GM19351 (cell line): Measurements from ENCODE around the gene IRS4.
A peak's percentile ranks its signal among the peaks of the same experiment; 100 is the strongest.

ENCODE experiments used
- ATAC-seq: cut with Tn5 transposase; IDR thresholded peaks from one replicate; pipeline ENCODE4 v1.9.1; 2021; ENCODE audit warnings: mild to moderate bottlenecking, moderate library complexity; ENCODE audit not compliant: unreplicated experiment

IRS4 gene

GRCh38 chrX:108736509-108737479 lies at the start of gene IRS4:
IRS4 (minus strand) TSS chrX:108736563.
- no peak for ATAC-seq

- no peak for ATAC-seq
Observed at GRCh38 chrX:108772549-108772948, 36.2 kb upstream of the IRS4 start.

GRCh38 chrX:108763559-108763958 lies 27.2 kb upstream of the IRS4 start:
- ATAC-seq, result no peak

DNA sequence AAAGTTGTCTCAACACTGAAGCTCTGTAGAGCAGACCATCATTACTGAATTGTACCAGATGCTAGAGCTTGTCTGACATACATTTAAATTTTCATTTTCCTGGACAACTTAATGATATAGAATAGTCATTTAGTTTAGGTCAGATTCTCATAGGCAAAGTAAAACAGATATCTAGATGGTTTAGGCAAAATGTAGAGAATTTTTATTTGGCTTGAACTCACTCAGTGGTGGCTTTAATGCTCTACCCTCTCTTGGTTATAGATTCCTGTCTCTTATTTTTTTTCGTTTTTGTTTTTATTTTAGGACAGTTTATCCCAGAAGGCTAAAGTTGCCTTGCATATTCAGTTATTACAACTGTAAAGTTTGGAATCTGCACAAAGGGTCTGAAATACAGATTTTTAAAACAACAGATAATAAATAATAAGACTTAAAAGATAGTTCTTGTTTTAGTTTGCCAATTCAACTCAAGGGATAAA lies 4.0 kb upstream of the IRS4 start:
- no peak for ATAC-seq

DNA sequence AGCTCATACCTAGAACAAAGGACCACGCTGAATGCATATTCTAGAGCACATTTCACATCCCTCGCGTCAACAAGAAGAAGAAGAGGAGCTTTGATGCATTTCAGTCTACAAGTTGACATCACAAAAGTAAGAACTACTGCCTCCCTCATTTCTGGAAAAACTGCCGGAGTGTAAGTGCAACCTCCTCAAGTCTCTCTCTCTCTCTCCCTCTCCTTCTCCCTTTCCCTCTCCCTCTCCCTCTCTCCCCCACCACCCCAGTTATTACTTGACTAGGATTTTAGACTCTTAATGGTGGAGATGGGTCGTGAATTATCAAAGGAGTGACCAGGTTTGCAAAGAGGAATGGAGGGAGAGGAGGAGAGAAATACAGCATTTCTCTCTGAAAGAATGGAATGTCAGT lies 1.4 kb upstream of the IRS4 start:
- no peak for ATAC-seq

- no peak for ATAC-seq
Observed at GRCh38 chrX:108735679-108736508, 469 bp downstream of the IRS4 start.

- ATAC-seq, result no peak
Observed at GRCh38 chrX:108735091-108735678, 1.2 kb downstream of the IRS4 start.

- no peak for ATAC-seq
Observed at GRCh38 chrX:108734426-108734825, 1.9 kb downstream of the IRS4 start.

- no peak for ATAC-seq
Observed at GRCh38 chrX:108732630-108733321, 3.6 kb downstream of the IRS4 start.

DNA sequence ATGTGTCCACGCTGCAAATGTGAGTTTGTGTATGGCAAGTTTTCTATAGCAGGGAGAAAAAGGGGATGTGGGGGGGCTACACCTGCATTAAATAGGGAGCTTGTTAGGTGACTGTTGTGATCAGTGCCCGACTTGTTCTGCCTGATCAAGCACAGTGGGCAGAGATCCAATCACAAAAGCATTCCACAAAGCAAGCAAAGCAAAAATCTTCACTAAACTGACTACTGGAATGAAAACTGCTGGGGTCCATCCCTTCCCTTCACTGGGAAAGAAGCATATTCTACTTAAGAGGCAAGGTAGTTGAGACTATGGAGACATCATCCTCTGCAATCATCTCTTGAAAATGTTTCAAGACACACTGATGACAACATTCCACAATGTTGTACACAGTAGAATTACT lies 5.2 kb downstream of the IRS4 start:
- ATAC-seq, result no peak

- no peak for ATAC-seq
Observed at GRCh38 chrX:108726748-108727147, 9.6 kb downstream of the IRS4 start.

GRCh38 chrX:108722561-108722960 lies 13.8 kb downstream of the IRS4 start:
- no peak for ATAC-seq

- no peak for ATAC-seq
Observed at GRCh38 chrX:108712886-108713285, 23.5 kb downstream of the IRS4 start.

GRCh38 chrX:108704839-108705238 lies 31.5 kb downstream of the IRS4 start:
- ATAC-seq, result no peak

- no peak for ATAC-seq
Observed at GRCh38 chrX:108702530-108702929, 33.8 kb downstream of the IRS4 start.

DNA sequence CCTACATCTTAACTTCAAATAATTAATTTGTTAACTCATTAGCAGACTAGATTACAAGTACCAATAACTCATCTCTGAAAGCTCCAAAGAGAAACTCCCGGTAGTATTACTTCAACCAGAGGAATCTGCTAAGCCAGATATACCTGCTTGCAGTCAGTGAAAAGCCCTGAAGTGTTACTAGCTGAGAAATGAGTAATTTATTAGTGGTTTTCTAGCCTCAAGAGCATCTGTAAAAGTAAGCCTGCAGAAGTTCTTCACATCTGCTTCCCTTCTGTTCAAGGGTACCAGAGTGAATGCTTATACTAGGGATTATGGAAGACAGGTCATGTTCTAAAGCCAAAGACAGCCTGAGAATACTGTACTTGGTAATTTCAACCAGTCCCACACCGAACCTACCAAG lies 34.7 kb downstream of the IRS4 start:
- ATAC-seq, result no peak

- peak; percentile 84 for ATAC-seq
Observed at GRCh38 chrX:108699368-108699767, 37.0 kb downstream of the IRS4 start.

GRCh38 chrX:108696690-108697089 lies 39.7 kb downstream of the IRS4 start:
- no peak for ATAC-seq
